HepG2 (cell line): ENCODE data around the gene SELENOV.

Experiments
- PAX8 ChIP-seq: sonication (generic); formaldehyde crosslinking; IDR thresholded peaks from 2 replicates; pipeline ENCODE4 v1.8.0; 2022; ENCODE audit warnings: mild to moderate bottlenecking, missing genetic modification reagents, borderline replicate concordance
- POLR2A ChIP-seq, 2 experiments: IDR thresholded peaks; 2 replicates each; pipeline ENCODE4 v1.6.1; 2011; ENCODE audit warnings: low read depth in 2 of 2, low read length in 2 of 2, mild to moderate bottlenecking in 1 of 2, moderate library complexity in 1 of 2; ENCODE audit not compliant: insufficient read depth in 1 of 2
- POLR2AphosphoS2 ChIP-seq: IDR thresholded peaks from 2 replicates; pipeline ENCODE4 v1.6.1; 2011; ENCODE audit warnings: low read depth, low read length, improper control_type of control experiment
- ZNF788 ChIP-seq: sonication (generic); formaldehyde crosslinking; IDR thresholded peaks from 2 replicates; pipeline ENCODE4 v1.5.0; 2020; ENCODE audit warnings: mild to moderate bottlenecking, missing genetic modification reagents, borderline replicate concordance

GRCh38 chr19:39472746-39473442 is 42.0 kb upstream of the SELENOV start:
- TF ChIP-seq POLR2A (IDR thresholded peaks at IDR 0.05; ENCODE audit: insufficient read depth in 1 of 2, low read depth in 2 of 2, low read length in 2 of 2) (no peak), POLR2AphosphoS2 (no peak), ZNF788 (CRISPR knock-in tag) (no peak), PAX8 (CRISPR knock-in tag) (no peak)
